HG03103 (cell line): Measurements from ENCODE around the gene ELOVL2.
"Not testable (repeated sequence)": the region's sequence is repeated elsewhere in the genome, so short reads cannot be mapped to it uniquely, and the experiment has no call there.

Experiments used
- ATAC-seq: cut with Tn5 transposase; IDR thresholded peaks from one replicate; pipeline ENCODE4 v1.9.1; 2021; ENCODE audit warnings: low read depth; ENCODE audit not compliant: unreplicated experiment

The ELOVL2 gene

DNA sequence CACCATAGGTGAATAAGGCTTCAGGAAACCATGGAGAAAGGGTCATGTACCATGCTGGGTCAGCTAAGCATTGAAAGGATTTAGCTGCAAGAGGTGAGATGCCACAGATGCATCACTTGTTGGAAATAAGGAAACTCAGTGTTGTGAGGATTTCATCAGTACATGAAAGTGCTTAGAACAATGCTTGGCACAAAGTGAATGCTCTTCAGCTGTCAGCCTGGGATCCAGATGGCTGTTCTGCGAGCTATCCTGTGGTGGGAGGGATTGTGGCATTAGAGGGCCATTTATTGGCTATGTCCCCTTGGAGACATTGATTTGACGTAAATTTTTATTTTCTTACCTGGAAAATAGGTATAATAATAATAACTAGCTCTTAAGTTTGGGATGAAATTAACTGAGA, 53.0 kb downstream of the ELOVL2 start:
- no peak for ATAC-seq

DNA sequence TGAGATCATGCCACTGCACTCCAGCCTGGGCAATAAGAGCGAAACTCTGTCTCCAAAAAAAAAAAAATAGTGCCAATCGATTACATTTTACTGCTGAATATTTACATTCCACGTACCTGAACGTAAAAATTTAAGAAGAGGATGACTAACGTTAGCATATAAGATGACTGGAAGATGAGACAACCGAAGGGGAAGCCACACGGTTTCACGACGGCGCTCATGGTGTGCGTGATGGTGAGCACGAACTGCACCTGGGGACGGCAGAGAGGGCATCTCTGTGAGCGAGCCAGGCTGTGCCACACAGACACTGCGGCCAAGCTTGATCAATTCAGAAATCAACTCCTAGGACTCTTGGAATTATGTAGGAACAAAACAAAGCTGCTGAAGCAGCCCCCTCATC, 54.5 kb downstream of the ELOVL2 start:
- no peak for ATAC-seq

DNA sequence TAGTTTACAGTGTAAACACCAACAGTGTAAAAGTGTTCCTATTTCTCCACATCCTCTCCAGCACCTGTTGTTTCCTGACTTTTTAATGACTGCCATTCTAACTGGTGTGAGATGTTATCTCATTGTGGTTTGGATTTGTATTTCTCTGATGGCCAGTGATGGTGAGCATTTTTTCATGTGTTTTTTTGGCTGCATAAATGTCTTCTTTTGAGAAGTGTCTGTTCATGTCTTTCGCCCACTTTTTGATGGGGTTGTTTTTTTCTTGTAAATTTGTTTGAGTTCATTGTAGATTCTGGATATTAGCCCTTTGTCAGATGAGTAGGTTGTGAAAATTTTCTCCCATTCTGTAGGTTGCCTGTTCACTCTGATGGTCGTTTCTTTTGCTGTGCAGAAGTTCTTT, 59.1 kb downstream of the ELOVL2 start:
- ATAC-seq, result not testable (repeated sequence)

DNA sequence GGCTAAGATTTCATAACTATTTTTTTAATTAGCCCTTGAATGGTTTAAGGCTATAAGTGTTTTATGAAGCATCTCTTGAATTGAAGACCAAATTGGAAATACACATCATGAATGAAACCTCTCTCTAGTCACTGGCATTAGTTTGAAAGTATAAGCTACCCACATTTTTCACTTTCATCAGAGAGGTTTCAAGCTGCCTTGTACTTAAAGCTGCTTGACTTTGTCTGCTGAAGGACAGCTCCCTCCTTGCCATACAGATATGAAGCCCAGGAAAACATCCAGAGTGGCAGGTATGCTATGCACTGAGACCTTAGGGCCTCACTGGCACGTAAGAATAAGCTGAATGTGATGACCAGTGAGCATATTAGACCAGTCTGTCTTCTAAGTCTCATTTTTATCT, 62.7 kb downstream of the ELOVL2 start:
- no peak for ATAC-seq

DNA sequence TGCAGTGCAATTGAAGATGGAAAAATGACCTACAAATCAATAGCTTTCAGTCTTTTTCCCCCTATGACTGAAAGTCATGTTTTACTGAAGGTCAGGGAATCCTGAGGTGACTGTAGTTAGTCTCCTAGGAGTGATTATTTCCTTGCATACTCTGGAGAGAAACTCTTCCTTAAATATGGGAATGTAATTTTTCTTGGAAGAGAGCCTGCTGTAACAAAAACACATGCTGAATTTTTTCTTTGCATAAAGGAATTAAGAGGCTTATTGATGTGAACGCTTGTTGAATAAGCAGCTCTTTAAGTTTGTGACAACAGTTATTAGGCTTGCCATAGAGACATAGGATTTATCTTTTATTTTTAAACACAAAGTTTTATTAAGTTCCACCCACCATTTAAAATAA, 64.5 kb downstream of the ELOVL2 start:
- no peak for ATAC-seq

DNA sequence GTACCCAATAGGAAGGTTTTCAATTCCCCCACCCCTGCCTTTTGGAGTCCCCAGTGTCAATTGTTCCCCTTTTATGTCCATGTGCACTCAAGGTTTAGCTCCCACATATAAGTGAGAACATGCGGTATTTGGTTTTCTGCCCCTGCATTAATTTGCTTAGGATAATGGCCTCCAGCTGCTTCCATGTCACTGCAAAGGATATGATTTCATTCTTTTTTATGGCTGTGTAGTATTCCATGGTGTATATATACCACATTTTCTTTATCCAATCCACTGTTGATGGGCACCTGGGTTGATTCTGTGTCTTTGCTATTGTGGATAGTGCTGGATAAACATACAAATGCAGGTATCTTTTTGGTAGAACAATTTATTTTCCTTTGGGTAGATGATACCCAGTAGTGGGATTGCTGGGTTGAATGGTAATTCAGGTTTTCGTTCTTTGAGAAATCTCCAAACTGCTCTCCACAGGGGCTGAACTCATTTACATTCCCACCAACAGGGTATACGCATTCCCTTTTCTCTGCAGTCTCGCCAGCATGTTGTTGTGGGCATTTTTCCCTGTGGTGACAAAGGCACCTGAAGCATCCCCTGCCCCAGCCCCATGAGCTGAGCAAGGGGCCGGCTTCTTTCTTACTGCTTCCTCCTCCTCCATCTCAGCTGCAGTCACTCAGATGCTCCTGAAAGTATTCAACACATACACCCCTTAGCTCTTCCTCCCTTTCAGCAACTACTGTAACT, 66.7 kb downstream of the ELOVL2 start:
- ATAC-seq, result no peak

DNA sequence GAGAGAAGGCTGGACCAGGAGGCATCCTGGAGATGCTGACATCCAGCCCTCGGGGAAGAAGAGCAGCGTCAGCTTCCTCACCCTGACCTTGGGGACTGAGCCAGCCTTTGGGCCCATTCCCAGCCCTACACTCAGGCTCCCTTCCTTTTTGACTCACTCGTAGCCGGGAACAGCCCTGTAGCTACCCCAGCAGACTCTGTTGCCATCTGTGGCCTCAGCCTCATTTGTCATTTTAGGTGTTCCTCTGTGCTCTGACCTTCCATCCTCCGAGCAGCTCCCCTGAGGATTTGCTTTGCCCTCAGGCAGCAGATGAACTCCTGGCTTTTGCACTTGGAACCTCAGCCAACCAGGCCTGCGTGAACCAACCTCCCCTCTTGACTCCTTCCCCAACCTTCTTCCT, 67.5 kb downstream of the ELOVL2 start:
- ATAC-seq, result no peak

DNA sequence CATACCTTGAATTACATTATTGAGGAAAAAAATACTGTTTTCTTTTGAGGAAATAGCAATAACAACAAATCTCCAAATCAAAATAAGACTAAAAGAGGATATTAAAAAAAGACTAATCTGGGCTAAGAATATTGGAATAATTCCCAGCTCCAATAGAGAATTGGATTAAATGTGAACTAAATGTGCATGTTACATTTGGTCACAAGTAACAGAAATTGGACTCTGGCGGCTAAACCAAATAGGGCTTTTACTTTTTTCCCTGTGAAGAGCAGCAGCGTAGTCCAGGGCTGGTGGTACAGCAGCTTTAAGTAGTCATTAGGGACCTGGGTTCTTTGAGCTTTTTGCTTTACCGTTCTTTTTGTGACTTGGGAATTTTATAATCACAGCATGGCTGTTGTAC, 71.9 kb downstream of the ELOVL2 start:
- ATAC-seq, result no peak

DNA sequence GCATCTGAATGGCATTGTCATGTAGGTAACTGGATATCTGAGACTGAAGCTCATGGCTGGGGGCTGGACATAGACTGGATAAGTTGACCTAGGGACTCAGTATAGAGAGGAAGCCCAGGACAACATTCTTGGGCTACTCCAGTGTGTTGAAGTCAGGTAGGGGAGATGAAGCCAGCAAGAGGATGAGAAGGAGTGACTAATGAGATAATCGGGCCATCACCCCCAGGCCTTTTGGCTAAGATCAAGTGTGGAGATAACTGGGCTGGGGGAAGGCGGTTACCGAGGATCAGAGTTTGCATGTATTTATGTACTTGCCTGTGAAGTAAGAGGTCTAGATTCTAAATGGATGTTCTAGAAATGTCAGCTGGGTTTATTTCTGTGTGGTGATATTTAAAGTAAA, 73.4 kb downstream of the ELOVL2 start:
- no peak for ATAC-seq

DNA sequence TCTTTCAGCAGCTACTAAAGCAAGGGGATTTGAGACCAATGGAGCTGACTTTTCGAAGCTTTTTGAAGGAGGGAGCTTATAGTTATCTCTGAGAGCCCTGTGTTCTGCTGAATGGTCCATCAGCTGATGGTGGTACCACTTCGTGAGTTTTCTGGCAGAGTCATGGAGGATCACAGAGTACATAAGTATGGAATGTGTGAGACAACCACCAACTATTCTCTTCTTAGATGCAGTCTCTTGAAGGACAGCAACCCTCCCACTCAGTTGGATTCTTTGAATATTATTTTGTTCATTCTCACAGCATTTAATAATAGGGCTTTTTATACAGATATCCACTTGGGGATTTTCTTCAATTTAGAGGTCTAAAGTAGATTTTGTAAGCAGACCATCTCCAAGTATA, 75.3 kb downstream of the ELOVL2 start:
- ATAC-seq, result no peak

DNA sequence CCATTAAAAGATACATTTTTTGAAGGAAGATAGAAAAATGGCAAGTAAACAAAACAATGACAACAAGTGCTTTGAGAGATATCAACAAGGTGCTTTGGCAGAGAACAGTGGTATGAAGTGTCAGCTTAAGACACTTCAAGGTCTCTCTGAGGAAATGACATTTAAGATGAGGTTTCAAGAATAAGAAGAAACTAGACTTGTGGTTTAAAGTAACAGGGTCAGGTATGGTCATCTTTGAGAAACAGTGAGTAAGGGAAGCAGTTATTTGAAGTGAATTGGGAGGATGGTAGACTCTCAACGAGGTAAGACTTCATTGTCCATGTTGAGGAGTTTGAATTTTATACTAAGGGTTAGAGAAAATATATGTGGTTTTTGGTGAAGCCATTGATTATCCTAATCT, 79.4 kb downstream of the ELOVL2 start:
- ATAC-seq, result no peak

DNA sequence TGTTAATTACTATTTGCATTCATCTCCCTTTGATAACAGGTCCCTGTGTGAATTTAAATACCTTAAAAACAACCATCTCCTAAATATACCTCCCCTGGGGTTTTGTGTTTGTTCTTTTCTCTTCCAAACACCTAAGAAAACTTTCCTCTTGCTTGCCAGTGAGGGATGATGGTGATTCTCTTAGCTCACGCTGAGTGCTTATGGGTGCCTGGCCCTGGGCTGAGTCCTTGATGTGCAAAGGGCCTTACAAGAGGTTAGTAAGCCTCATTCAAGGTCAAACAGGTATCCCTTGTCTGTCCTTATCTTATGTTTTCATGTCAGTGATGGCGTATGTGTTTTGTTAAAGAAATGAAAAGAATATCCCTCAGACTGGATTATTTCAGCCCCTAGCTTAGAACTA, 81.0 kb downstream of the ELOVL2 start:
- ATAC-seq, result no peak

DNA sequence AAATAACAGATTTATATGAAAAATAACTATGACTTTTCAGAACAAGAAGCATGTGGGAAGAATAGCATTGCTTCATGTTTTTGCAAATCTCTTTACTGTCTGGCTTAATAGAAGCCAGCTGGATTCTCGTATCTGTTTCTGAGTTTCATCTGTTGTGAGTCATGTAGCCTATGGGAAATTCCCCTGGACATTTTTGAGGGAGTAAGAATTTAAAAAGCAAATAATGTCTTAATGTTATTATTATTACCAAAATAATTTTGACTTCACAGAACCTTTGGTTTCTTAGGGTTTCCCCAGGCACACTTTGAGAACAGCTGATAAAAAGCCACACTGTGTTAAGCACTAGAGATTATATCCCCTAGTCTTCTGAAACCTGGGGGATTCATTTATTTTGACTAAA, 81.4 kb downstream of the ELOVL2 start:
- no peak for ATAC-seq

DNA sequence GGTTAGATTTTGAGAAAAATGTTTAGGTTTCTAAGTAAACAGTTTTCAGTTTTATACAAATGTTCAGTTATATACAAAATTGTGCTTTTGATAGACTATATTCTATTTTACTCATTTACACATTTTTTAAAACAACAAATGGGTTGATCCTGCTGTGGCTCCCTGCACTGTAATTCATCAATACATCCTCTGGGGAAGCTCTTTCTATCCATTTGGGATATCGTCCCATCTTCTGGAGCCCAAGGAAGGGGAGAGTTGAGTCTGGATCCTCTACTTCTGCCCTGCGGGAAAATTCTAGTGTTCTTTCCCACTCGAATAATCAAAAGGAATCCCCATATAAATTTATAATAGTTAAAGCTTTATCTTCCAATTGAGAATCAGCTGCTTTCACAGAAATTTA, 82.3 kb downstream of the ELOVL2 start:
- ATAC-seq, result no peak

DNA sequence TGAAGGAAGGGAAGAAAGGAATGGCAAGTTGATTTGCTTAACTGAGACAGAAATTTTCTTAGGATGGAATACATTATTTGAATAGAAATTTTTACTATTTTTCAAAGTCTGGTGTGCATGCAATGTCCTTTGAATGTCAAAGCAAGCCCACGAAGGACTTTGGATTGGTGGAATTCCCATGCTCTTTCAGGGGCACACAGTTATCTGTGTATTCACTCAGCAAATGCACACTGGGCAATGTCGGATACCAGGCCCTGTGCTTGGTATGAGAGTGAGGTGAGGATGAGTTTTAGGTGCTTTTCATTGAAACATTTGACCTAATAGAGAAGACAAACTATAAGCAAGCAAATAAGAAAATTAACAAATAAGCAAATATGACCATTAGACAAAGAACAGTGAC, 83.9 kb downstream of the ELOVL2 start:
- no peak for ATAC-seq

DNA sequence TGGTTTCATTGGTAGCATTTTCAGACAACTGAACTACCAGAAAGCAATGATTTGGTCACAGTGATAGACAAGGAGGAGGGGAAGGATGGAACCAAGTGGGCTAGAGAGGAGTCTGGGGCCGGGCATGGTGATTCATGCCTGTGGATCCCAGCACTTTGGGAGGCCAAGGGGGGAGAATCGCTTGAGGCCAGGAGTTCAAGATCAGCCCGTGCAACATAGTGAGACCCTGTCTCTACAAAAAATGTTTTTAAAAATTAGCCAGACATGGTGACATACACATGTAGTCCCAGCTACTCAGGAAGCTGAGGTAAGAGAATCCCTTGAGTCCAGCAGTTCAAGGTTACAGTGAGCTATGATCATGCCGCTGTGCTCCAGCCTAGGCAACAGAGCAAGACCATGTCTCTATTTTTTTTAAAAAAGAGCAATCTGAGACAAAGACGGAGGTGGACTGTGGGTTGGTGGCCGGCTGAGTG, 86.7 kb downstream of the ELOVL2 start:
- ATAC-seq, result no peak

DNA sequence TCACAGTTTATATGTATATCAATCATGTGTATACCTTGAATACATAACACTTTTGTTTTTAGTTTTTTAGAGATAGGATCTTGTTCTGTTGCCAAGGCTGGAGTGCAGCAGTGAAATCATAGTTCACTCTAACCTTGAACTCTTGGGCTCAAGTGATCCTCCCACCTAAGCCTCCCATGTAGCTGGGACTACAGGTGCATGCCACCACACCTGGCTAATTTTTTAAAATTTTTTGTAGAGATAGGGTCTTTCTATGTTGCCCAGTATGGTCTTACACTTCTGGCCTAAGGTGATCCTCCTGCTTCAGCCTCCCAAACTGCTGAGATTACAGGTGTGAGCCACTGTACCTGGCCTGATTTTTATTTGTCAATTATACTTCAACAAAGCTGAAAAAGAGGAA, 87.3 kb downstream of the ELOVL2 start:
- ATAC-seq, result no peak

DNA sequence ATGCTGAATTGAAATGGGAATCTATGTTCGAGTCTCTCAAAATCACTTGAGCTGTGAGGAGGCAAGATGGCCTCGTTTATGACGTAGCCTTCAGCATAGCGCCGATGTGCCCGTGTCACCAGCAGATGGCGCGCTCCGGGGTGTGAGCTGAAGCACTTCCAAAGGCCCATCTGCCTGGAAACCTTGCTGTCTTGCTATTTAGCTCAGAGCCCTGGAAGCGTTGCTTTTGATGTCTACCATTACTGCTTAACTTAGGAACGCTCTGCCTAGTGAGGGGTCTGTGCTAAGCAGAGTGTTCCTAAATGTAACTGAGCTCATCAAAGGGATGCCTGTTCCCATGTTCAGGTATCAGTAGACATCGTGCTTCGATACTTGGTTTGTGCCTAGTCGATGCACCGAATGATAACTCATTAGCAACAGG, 89.5 kb downstream of the ELOVL2 start:
- ATAC-seq, result peak; percentile 68

DNA sequence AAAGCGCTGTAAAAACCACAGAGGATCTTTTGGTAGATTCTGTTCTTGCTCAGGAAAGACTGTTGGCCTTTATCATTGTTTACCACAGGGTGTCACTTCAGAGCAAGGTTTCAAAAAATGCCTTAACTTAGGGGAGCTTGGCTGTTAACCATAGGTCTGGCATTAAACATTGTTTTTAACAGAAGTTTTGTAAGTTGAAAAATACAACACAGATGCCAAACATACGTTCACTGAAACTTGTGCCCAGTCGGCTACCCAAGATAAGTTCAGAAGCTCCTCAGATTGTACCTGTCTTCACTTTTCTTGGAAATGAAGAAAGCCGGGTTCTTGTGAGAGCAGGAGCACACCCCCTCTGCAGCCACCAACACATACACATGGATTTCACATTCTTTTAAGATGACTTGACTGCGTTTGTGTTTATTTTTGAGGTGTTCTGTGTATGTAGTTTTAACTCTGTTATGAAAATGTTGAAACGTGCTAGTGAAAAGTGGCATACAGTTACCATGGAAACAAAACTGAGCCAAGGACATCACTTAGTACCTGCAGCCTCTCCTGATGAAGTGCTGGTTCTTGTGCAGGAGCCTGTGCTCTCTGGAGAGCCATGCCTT, 92.3 kb downstream of the ELOVL2 start:
- no peak for ATAC-seq

DNA sequence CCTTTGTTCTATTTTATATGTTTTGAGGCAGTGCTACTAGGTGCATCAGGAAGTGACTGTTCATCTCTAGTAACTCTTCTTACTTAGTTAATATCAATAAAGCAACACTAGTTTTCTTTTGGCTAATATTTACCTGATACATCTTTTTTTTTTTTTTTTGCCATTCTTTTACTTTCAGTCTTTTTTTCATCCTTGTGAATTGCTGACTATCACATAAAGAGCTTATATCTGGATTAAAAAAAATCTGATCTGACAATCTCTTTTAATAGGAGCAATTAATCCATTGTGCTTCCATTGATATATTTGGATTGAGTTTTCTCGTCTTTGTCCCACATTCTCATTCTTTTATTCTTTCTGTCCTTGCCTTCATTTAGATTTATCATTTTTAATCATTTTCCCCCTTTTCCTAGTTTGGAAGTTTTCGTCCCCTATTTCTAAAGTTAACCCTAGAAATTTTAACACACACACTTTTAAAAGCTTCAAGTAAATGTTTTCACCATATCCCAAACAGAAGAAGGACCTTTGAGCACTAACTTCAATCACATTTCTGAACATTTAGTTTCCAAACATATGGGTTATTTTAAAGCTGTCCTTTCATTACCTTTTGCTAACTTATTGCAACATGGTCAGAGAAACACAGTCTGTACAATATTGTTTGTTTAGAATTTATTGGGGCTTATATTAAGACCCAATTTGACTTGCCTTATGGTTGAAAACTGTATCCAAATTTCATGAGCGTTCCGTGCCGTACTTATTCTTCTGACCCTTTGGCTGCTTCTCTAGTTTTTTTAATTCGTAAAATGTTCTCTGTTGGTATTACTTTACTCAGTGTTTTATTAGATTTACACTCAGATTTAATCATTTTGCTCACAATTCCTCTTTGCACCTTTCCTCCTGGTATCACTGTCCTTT, 94.3 kb downstream of the ELOVL2 start:
- ATAC-seq, result no peak

DNA sequence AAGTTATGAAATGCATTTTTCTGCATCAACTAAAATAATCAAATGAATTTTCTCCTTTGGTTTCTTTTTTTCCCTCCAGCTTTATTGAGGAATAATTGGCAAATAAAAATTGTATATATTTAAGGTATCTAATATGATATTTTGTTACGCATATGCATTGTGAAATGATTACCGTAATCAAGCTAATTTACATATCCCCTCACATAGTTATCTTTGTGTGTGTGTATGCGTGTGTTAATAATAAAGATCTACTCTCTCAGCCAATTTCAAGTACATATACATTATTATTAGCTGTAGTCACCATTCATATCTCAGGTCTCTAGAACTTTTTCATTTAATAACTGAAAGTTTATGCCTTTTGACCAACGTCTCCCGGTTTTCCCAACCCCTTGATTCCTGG, 96.1 kb downstream of the ELOVL2 start:
- ATAC-seq, result no peak
